ENCODE data around the gene SMAD3.

SMAD3 gene

DNA sequence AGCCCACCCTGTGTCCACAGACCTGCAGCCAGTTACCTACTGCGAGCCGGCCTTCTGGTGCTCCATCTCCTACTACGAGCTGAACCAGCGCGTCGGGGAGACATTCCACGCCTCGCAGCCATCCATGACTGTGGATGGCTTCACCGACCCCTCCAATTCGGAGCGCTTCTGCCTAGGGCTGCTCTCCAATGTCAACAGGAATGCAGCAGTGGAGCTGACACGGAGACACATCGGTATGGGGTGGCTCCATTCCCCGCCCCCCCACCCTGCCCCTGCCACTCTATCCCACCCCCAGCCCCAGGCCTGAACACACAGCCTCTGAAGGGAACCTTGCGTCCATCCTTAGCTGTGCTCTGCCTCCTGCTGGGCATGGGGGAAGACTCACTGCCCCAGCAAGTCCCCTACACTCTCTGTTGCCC is 115.8 kb downstream of the SMAD3 start:
- Histone ChIP-seq H3K27me3 (no peaks in the 10 kb centered on the region), H3K9me3 (no peaks in the 10 kb centered on the region), H4K20me1 (peaks cover 51% of the 10 kb centered on the region), H3K4me2 (no peak overlapping the region), H3K27ac (no peak overlapping the region), H3K4me1 (peaks cover 38% of the 10 kb centered on the region), H3K4me3 (no peak overlapping the region), H3K36me3 (peaks cover 94% of the 10 kb centered on the region), H3K9ac (no peak overlapping the region)
- TF ChIP-seq Cebpa-rat (IDR thresholded peaks at IDR 0.05), result no peak

DNA sequence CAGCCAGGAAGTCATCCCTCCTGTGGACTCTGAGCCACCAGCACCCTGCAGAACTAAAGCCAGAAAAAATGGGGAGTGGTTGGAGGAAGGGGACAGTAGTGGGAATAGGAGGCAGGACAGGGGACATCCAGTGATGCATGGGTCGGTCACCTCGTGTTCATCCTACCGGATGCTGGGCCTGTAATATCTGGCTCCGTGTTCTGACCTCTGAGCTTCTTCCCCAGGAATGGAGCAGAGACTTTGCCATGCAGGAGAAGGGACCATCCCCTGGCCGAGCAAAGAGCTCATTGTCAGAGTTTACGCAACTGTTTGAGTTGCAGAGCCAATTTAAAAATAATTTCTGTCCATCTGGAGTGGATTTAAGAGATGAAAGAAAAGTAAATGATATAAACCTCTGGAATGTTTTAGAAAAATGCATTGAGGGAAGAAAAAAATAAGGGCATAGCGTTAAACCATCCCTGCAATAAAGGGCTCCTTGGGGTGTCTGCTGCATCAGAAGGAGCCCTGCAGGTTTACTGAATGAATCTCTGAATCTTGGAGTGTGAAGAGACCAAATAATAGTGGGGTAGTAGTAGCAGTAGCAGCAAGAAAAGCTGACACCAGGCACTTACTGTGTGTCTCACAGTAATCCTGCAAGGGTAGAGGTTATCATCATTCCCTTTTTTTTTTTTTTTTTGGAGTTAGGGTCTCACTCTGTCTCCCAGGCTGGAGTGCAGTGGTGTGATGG is 118.2 kb downstream of the SMAD3 start:
- peaks cover 28% of the 10 kb centered on the region for H3K4me1 ChIP-seq
- no peak overlapping the region for H3K9ac ChIP-seq
- H3K4me3 ChIP-seq, result no peak overlapping the region
- peaks cover 28% of the 10 kb centered on the region for H4K20me1 ChIP-seq
- no peaks in the 10 kb centered on the region for H3K9me3 ChIP-seq
- H3K36me3 ChIP-seq, result peaks cover 97% of the 10 kb centered on the region
- no peak overlapping the region for H3K27ac ChIP-seq
- no peaks in the 10 kb centered on the region for H3K27me3 ChIP-seq
- no peak for TF ChIP-seq Cebpa-rat (IDR thresholded peaks at IDR 0.05)
- H3K4me2 ChIP-seq, result no peak overlapping the region

DNA sequence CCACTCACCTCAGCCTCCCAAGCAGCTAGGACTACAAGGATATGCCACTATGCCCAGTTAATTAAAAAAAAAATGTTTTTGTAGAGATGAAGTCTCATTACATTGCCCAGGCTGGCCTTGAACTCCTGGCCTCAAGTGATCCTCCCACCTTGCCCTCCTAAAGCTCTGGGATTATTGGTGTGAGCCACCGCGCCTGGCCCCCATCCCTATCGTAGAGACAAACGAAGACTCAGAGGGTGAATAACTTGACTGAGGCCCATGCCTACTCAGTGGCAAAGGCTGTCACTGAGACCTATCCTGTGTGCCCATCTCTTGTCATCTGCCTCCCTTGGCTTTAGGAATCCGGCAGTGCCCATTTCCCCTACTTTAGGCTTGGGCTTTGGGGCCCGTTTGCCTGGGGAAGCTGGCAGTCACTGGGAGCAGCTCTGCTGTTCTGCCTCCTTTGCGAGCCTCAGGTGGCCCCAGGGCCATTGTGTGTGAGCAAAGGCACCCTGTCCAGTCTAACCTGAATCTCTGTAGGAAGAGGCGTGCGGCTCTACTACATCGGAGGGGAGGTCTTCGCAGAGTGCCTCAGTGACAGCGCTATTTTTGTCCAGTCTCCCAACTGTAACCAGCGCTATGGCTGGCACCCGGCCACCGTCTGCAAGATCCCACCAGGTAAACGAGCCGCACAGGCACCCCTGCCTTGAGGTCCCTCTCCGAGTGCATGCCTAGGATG is 119.0 kb downstream of the SMAD3 start:
- H3K36me3 ChIP-seq, result peaks cover 97% of the 10 kb centered on the region
- H4K20me1 ChIP-seq, result peaks cover 23% of the 10 kb centered on the region
- H3K4me2 ChIP-seq, result peak overlapping the region; percentile 60
- no peak overlapping the region for H3K27ac ChIP-seq
- H3K4me1 ChIP-seq, result peaks cover 28% of the 10 kb centered on the region
- no peak for TF ChIP-seq Cebpa-rat (IDR thresholded peaks at IDR 0.05)
- no peaks in the 10 kb centered on the region for H3K27me3 ChIP-seq
- H3K4me3 ChIP-seq, result no peak overlapping the region
- H3K9ac ChIP-seq, result no peak overlapping the region
- H3K9me3 ChIP-seq, result no peaks in the 10 kb centered on the region

DNA sequence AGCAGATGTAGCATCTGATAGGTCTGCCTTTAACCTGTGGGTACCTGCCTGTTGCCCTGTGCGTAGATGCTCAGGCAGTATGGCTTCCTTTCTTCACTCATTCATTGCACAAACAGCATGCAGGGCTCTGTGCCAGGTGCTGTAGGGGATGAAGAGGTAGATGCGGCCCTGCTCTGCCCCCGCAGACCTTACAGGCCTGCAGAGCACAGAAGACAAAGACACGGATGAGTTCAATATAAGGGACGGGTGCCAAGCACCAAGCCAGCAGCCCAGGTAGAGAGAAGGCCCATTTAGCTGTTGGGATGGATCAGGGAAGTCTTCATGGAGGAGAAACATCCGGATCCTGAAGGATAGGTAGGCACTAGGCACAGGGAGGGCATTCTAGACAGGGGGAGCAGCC is 119.6 kb downstream of the SMAD3 start:
- peaks cover 16% of the 10 kb centered on the region for H4K20me1 ChIP-seq
- peaks cover 28% of the 10 kb centered on the region for H3K4me1 ChIP-seq
- H3K27ac ChIP-seq, result peak overlapping the region; percentile 70
- H3K4me2 ChIP-seq, result peak overlapping the region; percentile 60
- H3K9ac ChIP-seq, result 0 out of 2 replicates have a peak overlapping the region, but pooled peaks have one; percentile 15
- H3K9me3 ChIP-seq, result no peaks in the 10 kb centered on the region
- peaks cover 97% of the 10 kb centered on the region for H3K36me3 ChIP-seq
- TF ChIP-seq Cebpa-rat (IDR thresholded peaks at IDR 0.05), result no peak
- H3K27me3 ChIP-seq, result no peaks in the 10 kb centered on the region
- H3K4me3 ChIP-seq, result no peak overlapping the region

GRCh38 chr15:67185621-67186225 is 120.3 kb downstream of the SMAD3 start:
- H3K27me3 ChIP-seq, result no peaks in the 10 kb centered on the region
- H3K9me3 ChIP-seq, result no peaks in the 10 kb centered on the region
- peaks cover 97% of the 10 kb centered on the region for H3K36me3 ChIP-seq
- 0 out of 2 replicates have a peak overlapping the region, but pooled peaks have one; percentile 15 for H3K9ac ChIP-seq
- peak overlapping the region; percentile 60 for H3K4me2 ChIP-seq
- peak overlapping the region; percentile 70 for H3K27ac ChIP-seq
- peaks cover 16% of the 10 kb centered on the region for H4K20me1 ChIP-seq
- TF ChIP-seq Cebpa-rat (IDR thresholded peaks at IDR 0.05), result no peak
- peaks cover 28% of the 10 kb centered on the region for H3K4me1 ChIP-seq
- no peak overlapping the region for H3K4me3 ChIP-seq

DNA sequence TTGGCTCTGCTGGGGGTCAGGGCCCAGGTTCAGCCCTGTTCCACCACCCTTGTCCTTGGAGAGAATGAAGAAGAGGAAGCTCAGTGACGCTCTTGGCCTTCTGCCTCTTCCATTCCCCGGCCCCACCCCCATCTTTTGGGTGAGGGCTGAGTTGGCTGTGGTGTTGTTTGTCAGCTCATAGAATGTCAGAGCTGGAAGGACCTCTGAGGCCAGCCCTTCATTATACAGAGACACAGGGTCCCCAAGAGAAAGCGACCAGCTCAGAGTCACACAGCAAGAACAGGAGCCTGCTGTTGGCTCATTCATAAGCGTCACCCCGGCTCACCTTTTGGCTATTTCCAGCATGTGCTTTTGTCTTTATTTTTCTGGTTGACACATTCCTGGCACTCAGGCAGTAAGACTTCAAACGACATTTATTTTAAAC is 120.8 kb downstream of the SMAD3 start:
- Histone ChIP-seq H3K9ac (no peak overlapping the region), H3K4me1 (peaks cover 28% of the 10 kb centered on the region), H4K20me1 (peaks cover 16% of the 10 kb centered on the region), H3K9me3 (no peaks in the 10 kb centered on the region), H3K27ac (peak overlapping the region; percentile 70), H3K4me2 (peak overlapping the region; percentile 60), H3K27me3 (no peaks in the 10 kb centered on the region), H3K36me3 (peaks cover 97% of the 10 kb centered on the region), H3K4me3 (no peak overlapping the region)
- TF ChIP-seq Cebpa-rat (IDR thresholded peaks at IDR 0.05), result no peak

DNA sequence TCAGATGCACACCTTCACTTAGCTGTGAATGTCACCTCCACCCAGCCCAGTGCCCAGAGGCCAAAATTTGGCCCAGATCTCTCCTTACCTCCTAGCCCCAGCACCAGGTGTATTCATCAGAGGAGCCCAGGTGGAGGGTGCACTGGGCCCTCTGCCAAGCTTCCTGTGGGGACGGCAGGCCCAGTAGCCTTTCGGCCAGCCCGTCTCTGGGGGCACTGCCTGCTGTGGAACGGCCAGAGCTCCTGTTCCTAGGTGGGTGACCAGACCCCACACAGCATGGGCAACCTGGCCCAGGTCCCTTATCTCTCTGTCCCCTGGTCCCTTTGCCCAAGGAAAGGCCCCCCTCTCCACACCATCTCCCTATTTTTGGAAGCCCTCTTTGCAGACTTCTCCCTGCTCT is 121.3 kb downstream of the SMAD3 start:
- no peak for TF ChIP-seq Cebpa-rat (IDR thresholded peaks at IDR 0.05)
- peak overlapping the region; percentile 60 for H3K4me2 ChIP-seq
- H3K4me3 ChIP-seq, result no peak overlapping the region
- H3K27ac ChIP-seq, result peak overlapping the region; percentile 70; the same call in 1 of the 2 replicates
- no peaks in the 10 kb centered on the region for H3K27me3 ChIP-seq
- H3K9ac ChIP-seq, result no peak overlapping the region
- H3K9me3 ChIP-seq, result no peaks in the 10 kb centered on the region
- H3K36me3 ChIP-seq, result peaks cover 98% of the 10 kb centered on the region
- H3K4me1 ChIP-seq, result peaks cover 28% of the 10 kb centered on the region
- peaks cover 16% of the 10 kb centered on the region for H4K20me1 ChIP-seq

GRCh38 chr15:67187351-67187854 is 122.0 kb downstream of the SMAD3 start:
- Histone ChIP-seq H4K20me1 (peaks cover 16% of the 10 kb centered on the region), H3K4me3 (no peak overlapping the region), H3K27me3 (no peaks in the 10 kb centered on the region), H3K27ac (no peak overlapping the region), H3K4me2 (no peak overlapping the region), H3K9ac (no peak overlapping the region), H3K9me3 (no peaks in the 10 kb centered on the region), H3K36me3 (peaks cover 98% of the 10 kb centered on the region), H3K4me1 (peaks cover 28% of the 10 kb centered on the region)
- no peak for TF ChIP-seq Cebpa-rat (IDR thresholded peaks at IDR 0.05)

- Histone ChIP-seq H3K4me1 (peaks cover 28% of the 10 kb centered on the region), H3K36me3 (peaks cover 100% of the 10 kb centered on the region), H3K4me3 (no peak overlapping the region), H3K9me3 (no peaks in the 10 kb centered on the region), H3K4me2 (no peak overlapping the region), H3K27me3 (no peaks in the 10 kb centered on the region), H3K27ac (no peak overlapping the region), H4K20me1 (peaks cover 16% of the 10 kb centered on the region), H3K9ac (no peak overlapping the region)
- no peak for TF ChIP-seq Cebpa-rat (IDR thresholded peaks at IDR 0.05)
These were observed 123.3 kb downstream of the SMAD3 start for GRCh38 chr15:67188551-67189218.

All from BLaER1 (cell line).